ENCODE measurements around the gene GJB4.

GJB4 gene

GRCh38 chr1:34774957-34775356 is 15.4 kb downstream of the GJB4 start:
- TF ChIP-seq CTCF (IDR thresholded peaks at IDR 0.05; ENCODE audit: low read depth, low read length, missing control alignments) = no peak
- in situ Hi-C loops (cut with HindIII; ENCODE audit: low sequenced_read_pairs) = no loop called here
- H3K4me3 ChIP-seq (ENCODE audit: low read depth, low read length) = no peak overlapping the region
- DNase-seq (ENCODE audit: low read depth) = no peak

GRCh38 chr1:34776911-34777310 is 17.4 kb downstream of the GJB4 start:
- H3K4me3 ChIP-seq (ENCODE audit: low read depth, low read length) = no peak overlapping the region
- DNase-seq (ENCODE audit: low read depth) = no peak
- in situ Hi-C loops (cut with HindIII; ENCODE audit: low sequenced_read_pairs) = no loop called here
- no peak for TF ChIP-seq CTCF (IDR thresholded peaks at IDR 0.05; ENCODE audit: low read depth, low read length, missing control alignments)

GRCh38 chr1:34777519-34778321 is 18.2 kb downstream of the GJB4 start:
- no peak for DNase-seq (ENCODE audit: low read depth)
- in situ Hi-C loops (cut with HindIII; ENCODE audit: low sequenced_read_pairs) = no loop called here
- no peak for TF ChIP-seq CTCF (IDR thresholded peaks at IDR 0.05; ENCODE audit: low read depth, low read length, missing control alignments)
- no peak overlapping the region for H3K4me3 ChIP-seq (ENCODE audit: low read depth, low read length)

- no peak for TF ChIP-seq CTCF (IDR thresholded peaks at IDR 0.05; ENCODE audit: low read depth, low read length, missing control alignments)
- in situ Hi-C loops (cut with HindIII; ENCODE audit: low sequenced_read_pairs) = no loop called here
- no peak overlapping the region for H3K4me3 ChIP-seq (ENCODE audit: low read depth, low read length)
- DNase-seq (ENCODE audit: low read depth) = no peak
These were observed 18.8 kb downstream of the GJB4 start for GRCh38 chr1:34778381-34778780.

GRCh38 chr1:34779005-34779404 is 19.5 kb downstream of the GJB4 start:
- no peak for DNase-seq (ENCODE audit: low read depth)
- no peak for TF ChIP-seq CTCF (IDR thresholded peaks at IDR 0.05; ENCODE audit: low read depth, low read length, missing control alignments)
- no peak overlapping the region for H3K4me3 ChIP-seq (ENCODE audit: low read depth, low read length)
- in situ Hi-C loops (cut with HindIII; ENCODE audit: low sequenced_read_pairs) = no loop called here

GRCh38 chr1:34779526-34779925 is 20.0 kb downstream of the GJB4 start:
- DNase-seq (ENCODE audit: low read depth) = no peak
- in situ Hi-C loops (cut with HindIII; ENCODE audit: low sequenced_read_pairs) = no loop called here
- no peak overlapping the region for H3K4me3 ChIP-seq (ENCODE audit: low read depth, low read length)
- TF ChIP-seq CTCF (IDR thresholded peaks at IDR 0.05; ENCODE audit: low read depth, low read length, missing control alignments) = no peak

Measured in astrocyte of the cerebellum (primary cell).